NCI-H524 treated with DMSO at 0.1 percent for 48 hours (cell line): Measurements from ENCODE around the gene SYT1.

Source experiments
- DNase-seq: peaks from one replicate; lab custom pipeline; 2025; lab: John Stamatoyannopoulos, UW

The SYT1 gene

DNA sequence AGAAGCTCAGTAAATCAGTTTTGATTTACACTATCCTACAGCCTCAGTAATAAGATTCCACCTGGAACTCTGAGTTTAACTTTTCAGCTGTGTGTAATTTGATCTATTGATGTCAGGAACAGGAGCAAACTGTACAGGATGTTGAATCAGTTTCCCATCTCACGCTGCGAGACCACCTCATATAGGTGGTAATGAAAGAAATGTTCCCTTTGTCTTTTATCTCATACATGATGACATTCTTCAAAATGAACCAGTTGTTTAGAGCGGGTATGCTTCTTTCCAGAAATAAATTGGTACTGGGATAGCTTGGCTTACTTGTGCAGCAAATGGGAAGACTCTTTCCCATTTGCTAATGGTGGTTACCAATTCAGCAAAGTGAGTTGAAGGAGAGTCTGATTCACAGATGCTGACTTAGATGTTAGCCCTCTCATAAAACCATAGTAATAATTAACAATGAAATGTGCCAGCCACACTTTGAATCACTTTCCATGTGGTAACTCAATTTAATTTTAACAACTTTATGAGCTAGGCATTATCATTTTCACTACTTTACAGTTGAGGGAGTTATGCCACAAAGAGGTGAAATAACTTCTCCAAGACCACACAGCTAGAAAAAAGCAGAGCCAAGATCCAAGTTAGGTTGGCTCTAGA lies 574.7 kb downstream of the SYT1 start:
- DNase-seq: no peak

DNA sequence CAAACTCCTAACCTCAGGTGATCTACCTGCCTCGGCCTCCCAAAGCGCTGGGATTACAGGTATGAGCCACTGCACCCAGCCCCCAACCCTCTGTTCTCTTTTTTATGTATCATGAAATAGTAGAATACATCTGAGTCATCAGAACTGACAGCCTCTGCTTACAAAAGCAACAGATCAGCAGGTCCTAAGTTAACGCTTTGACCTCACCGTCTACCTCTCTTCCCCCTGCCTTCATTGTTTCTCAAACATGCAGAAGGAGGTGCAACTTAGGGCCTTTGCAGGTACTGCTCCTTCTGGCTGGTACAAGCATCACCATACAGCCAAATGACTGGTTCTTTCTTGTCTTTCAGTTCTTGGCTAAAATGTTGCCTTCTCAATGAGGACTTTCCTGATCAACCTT lies 577.0 kb downstream of the SYT1 start:
- no peak for DNase-seq

- DNase-seq: no peak
Measured at GRCh38 chr12:79442396-79442795, 577.8 kb downstream of the SYT1 start.

DNA sequence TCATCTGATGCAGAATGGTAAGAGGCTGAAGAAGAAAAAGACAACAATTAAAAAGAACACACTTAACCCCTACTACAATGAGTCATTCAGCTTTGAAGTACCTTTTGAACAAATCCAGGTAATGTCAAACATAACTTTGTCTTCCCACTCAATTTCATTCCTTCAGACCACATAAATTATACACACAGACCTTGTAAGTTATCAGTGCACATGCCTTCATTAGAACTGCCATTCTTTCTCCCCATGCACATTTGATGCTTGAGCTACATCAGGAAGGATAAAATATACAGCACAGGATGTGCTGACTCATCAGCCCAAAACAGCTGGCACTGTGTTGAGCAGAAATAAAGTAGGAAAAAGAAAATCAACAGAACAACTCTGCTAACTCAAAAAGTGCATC lies 579.5 kb downstream of the SYT1 start:
- DNase-seq: no peak

- DNase-seq: no peak
Measured at GRCh38 chr12:79448816-79449215, 584.2 kb downstream of the SYT1 start.

DNA sequence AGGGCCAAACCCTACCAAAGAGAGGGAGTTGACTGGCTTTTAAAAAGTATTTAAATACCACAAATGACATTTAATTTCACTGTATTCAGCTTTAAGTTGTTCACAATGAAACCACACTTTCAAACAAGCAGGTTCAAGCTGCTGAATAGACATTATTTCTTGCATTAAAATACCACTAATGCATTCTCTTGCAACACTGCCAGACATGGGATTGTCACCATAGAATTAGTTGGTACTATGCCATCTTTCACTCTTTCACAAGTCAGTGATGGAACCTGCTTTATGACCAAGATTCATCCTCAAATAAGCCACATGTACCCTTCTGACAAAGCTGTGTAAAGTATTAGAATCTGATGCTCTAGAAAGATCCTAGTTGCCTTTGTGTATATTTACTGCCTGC lies 586.8 kb downstream of the SYT1 start:
- no peak for DNase-seq

- no peak for DNase-seq
Measured at GRCh38 chr12:79451978-79452377, 587.4 kb downstream of the SYT1 start.

DNA sequence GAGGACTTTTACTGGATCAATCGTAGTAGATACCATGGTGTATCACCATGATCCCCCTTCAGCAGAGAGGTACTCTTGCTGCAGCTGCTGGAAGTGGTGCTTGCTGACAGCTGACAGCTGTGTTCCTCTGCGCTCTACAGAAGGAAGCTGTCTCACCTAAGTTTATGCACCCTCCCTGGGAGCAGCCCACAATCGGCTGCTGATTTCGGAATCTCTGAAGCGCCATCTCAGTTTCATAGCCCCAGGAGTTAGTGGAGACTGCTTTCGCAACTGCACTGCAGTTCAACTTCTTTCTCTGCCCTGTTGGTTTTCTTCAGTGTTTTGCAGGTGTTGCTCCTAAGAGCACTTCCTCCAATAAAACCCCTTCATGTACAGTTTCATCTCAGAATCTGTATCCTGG lies 588.3 kb downstream of the SYT1 start:
- DNase-seq: no peak

DNA sequence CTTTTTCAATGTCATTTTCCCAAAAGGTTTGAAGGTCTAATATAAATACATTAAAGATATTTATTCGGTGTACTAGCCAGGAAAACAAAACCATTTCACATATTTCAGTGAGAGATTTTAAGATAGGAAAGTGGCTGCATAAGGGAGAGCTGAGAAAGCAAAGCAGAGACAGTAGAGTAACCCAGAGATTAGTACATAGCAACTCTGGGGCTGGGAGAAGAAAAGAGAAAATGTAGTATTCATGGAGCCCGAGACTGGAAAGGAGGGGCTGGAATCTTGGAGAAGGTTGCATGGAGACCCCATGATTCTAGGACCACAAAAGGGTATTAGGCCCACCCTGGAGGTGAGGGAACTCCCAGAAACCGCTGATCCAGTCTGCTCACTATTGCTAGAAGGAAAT lies 589.2 kb downstream of the SYT1 start:
- no peak for DNase-seq

GRCh38 chr12:79454338-79454843 lies 589.8 kb downstream of the SYT1 start:
- no peak for DNase-seq

DNA sequence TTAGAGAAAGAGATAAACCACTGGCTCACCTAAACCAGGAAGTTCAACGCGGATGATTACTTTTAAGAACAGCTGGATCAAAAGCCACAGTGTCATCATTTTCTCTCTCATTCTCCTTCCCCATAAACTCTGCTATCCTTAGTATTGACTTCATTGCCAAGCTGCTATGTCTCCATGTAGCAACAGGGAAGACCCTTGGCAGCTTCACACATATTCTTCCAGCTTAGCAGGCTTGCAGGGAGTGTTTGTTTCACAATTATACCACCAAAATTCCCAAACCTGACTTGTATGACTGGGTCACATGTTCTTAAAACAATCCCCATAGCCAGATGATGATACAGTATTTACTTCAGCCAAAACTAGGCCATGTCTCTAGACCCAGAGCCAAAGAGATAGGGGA lies 590.7 kb downstream of the SYT1 start:
- no peak for DNase-seq

GRCh38 chr12:79482323-79482722 lies 617.7 kb downstream of the SYT1 start:
- DNase-seq: no peak

DNA sequence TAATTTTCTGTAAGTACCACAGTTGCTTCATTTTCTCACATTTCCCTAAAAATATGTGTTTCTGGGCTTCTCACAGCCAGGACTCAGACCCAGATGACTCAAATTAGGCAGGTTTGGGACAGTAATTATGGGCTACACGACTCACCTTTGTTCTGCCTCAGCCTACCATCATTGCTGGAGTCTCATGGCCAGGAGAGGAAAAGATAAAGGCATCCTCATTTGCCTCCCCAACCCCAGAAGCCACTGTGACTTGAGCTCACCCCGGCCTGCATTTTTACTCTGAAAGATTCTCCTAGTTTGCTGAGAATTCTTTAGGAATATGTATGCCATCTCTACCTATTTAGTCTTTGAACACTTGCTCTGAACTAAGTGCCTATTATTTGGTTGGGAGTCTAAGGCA lies 618.3 kb downstream of the SYT1 start:
- DNase-seq: no peak

DNA sequence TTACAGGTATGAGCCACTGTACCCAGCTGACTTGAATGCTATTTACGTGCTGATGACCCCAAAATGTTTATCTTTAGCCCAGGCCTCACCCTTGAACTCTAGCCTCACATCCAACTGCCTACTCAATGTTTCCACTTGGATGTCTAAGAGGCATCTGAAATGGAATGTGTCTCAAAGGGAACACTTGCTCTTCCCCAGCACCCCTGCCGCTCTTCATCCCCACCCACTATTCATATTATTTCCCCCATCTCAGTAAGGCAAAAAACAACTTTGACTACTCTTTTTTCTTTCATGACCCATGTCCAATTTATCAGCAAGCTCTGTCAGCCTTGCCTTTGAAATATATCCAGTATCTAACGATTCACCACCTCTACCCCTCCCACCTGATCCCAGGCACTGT lies 621.6 kb downstream of the SYT1 start:
- no peak for DNase-seq

GRCh38 chr12:79487386-79488110 lies 623.0 kb downstream of the SYT1 start:
- no peak for DNase-seq
